ENCODE results near the gene CNBD2.

GRCh38 chr20:35972462-35972861 is 4.1 kb downstream of the CNBD2 start:
- TF ChIP-seq CTCF (IDR thresholded peaks at IDR 0.05) (no peak), EZH2 (IDR thresholded peaks at IDR 0.05) (no peak)
